HepG2 (cell line): ENCODE data around the gene RHBDD1.
A peak's percentile ranks its signal among the peaks of the same experiment; 100 is the strongest.

Experiments
- CTCF ChIP-seq: sonication (generic); formaldehyde crosslinking; IDR thresholded peaks from 2 replicates; pipeline ENCODE4 v1.5.0; 2020; ENCODE audit warnings: mild to moderate bottlenecking, missing genetic modification reagents, moderate library complexity
- KLF6 ChIP-seq: IDR thresholded peaks from 2 replicates; pipeline ENCODE4 v1.8.0; 2016; ENCODE audit warnings: missing biosample characterization, missing genetic modification reagents
- MAFK ChIP-seq, 2 experiments: IDR thresholded peaks in 1 of 2; conservative IDR thresholded peaks in 1 of 2; 2 replicates each; pipeline ENCODE4 v1.6.1; 2011; ENCODE audit warnings: improper control_type of control experiment in 2 of 2, low read length in 2 of 2
- POLR2A ChIP-seq, 2 experiments: IDR thresholded peaks; 2 replicates each; pipeline ENCODE4 v1.6.1; 2011; ENCODE audit warnings: low read depth in 2 of 2, low read length in 2 of 2, mild to moderate bottlenecking in 1 of 2, moderate library complexity in 1 of 2; ENCODE audit not compliant: insufficient read depth in 1 of 2
- POLR2G ChIP-seq: fragments of 200-400 bp; formaldehyde crosslinking; IDR thresholded peaks from 2 replicates; pipeline ENCODE4 v1.6.1; 2018; ENCODE audit warnings: mild to moderate bottlenecking, low read depth, low read length, moderate library complexity
- USF2 ChIP-seq, 2 experiments: sonication (generic) in 1 of 2; formaldehyde crosslinking in 1 of 2; IDR thresholded peaks; 2 replicates each; pipeline versions ENCODE4 v1.5.1 to v1.6.1; 2011 to 2020; ENCODE audit warnings: borderline replicate concordance in 1 of 2, low read depth in 1 of 2, low read length in 1 of 2, mild to moderate bottlenecking in 1 of 2, missing genetic modification reagents in 1 of 2, moderate library complexity in 1 of 2
- ZFX ChIP-seq: sonication (generic); formaldehyde crosslinking; IDR thresholded peaks from 2 replicates; pipeline ENCODE4 v1.4.0; 2020; ENCODE audit warnings: mild to moderate bottlenecking, low read depth, missing genetic modification reagents, moderate library complexity
- ZKSCAN1 ChIP-seq: fragments of 150-350 bp; IDR thresholded peaks from 2 replicates; pipeline ENCODE4 v1.6.1; 2014; ENCODE audit warnings: low read length
- ZNF142 ChIP-seq: sonication (generic); formaldehyde crosslinking; IDR thresholded peaks from 2 replicates; pipeline ENCODE4 v1.4.0; 2020; ENCODE audit warnings: missing genetic modification reagents
- ZNF251 ChIP-seq: sonication (generic); formaldehyde crosslinking; IDR thresholded peaks from 2 replicates; pipeline ENCODE4 v1.9.0; 2021; ENCODE audit warnings: mild to moderate bottlenecking, missing genetic modification reagents

GRCh38 chr2:226911932-226912331 lies 76.1 kb downstream of the RHBDD1 start:
- TF ChIP-seq POLR2G, result no peak
- TF ChIP-seq MAFK (conservative IDR thresholded peaks at IDR 0.05 in 1 of 2, IDR thresholded peaks at IDR 0.05 in 1 of 2; ENCODE audit: low read length in 2 of 2), result peak in 1 of 2 experiments; percentile 31; a peak in 2 of 4 replicates
- TF ChIP-seq ZKSCAN1, result no peak
- no peak for TF ChIP-seq CTCF (CRISPR knock-in tag)
- no peak for TF ChIP-seq USF2 (IDR thresholded peaks at IDR 0.05; ENCODE audit: low read depth, low read length)
- TF ChIP-seq USF2 (CRISPR knock-in tag; IDR thresholded peaks at IDR 0.05; ENCODE audit: borderline replicate concordance), result no peak
- TF ChIP-seq POLR2A (IDR thresholded peaks at IDR 0.05; ENCODE audit: insufficient read depth in 1 of 2, low read depth in 2 of 2, low read length in 2 of 2), result no peak
- TF ChIP-seq ZFX, result no peak
- no peak for TF ChIP-seq KLF6 (CRISPR knock-in tag)
- TF ChIP-seq ZNF251 (CRISPR knock-in tag), result no peak
- no peak for TF ChIP-seq ZNF142
